GM12801 (cell line): ENCODE measurements around the gene PRSS1.

ENCODE experiments used
- TF ChIP-seq, protein P1 (sequence below): IDR thresholded peaks from one replicate; pipeline ENCODE4 v1.5.1; 2011; ENCODE audit warnings: control low read depth; ENCODE audit not compliant: insufficient read length; ENCODE audit errors: extremely low read depth

The PRSS1 gene

GRCh38 chr7:142776206-142776844, 27.1 kb downstream of the PRSS1 start:
- TF ChIP-seq, protein P1, sequence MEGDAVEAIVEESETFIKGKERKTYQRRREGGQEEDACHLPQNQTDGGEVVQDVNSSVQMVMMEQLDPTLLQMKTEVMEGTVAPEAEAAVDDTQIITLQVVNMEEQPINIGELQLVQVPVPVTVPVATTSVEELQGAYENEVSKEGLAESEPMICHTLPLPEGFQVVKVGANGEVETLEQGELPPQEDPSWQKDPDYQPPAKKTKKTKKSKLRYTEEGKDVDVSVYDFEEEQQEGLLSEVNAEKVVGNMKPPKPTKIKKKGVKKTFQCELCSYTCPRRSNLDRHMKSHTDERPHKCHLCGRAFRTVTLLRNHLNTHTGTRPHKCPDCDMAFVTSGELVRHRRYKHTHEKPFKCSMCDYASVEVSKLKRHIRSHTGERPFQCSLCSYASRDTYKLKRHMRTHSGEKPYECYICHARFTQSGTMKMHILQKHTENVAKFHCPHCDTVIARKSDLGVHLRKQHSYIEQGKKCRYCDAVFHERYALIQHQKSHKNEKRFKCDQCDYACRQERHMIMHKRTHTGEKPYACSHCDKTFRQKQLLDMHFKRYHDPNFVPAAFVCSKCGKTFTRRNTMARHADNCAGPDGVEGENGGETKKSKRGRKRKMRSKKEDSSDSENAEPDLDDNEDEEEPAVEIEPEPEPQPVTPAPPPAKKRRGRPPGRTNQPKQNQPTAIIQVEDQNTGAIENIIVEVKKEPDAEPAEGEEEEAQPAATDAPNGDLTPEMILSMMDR = no peak

GRCh38 chr7:142777318-142777717, 28.0 kb downstream of the PRSS1 start:
- TF ChIP-seq, protein P1 = no peak

- TF ChIP-seq, protein P1 = peak; percentile 88
Measured at GRCh38 chr7:142782922-142783900, 33.9 kb downstream of the PRSS1 start.

DNA sequence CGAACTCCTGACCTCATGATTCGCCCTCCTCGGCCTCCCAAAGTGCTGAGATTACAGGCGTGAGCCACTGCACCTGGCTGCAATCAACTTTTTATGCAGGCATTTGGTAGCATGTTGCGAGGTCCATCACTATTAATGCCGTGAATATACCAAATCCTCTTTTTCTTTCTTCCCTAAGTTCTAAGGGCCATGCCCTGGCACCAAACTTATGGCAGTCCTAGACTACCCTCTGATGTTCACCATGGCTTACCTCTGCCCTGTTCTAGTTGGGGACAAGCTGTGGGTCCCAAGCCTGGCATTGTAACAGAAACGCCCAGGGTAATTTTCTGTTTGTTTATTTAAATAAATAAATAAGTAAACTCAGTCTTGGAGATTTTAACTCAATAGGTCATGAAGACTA, 34.8 kb downstream of the PRSS1 start:
- TF ChIP-seq, protein P1 = no peak

DNA sequence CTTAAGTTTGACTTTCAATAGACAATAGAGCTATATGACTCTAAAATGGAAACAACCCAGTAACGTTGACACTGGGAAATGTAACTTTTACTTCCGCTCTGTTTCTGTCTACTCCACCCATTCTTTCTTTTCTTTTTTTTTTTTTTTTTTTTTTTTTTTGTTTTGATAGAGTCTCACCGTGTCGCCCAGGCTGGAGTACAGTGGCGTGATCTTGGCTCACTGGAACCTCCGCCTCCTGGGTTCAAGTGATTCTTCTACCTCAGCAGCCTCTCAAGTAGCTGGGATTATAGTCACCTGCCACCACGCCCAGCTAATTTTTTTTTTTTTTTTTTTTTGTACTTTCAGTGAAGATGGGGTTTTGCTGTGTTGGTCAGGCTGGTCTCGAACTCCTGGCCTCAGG, 35.4 kb downstream of the PRSS1 start:
- TF ChIP-seq, protein P1 = no peak

DNA sequence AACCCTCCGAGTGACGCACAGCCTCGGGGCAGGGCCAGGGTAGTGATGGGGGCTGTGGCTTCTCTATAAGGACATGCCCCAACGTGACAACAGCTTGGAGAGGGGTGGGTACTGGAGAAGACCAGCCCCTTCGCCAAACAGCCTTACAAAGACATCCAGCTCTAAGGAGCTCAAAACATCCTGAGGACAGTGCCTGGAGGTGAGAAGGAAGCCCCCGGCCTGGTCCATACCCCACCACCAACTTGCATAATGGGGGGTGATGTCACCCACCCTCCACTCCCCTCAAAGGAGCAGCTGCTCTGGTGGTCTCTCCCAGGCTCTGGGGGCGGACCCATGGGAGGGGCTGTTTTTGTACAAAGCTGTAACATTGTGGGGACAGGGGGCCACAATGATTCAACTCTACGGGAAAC, 36.6 kb downstream of the PRSS1 start:
- TF ChIP-seq, protein P1 = no peak

- TF ChIP-seq, protein P1 = no peak
Measured at GRCh38 chr7:142787034-142787768, 37.9 kb downstream of the PRSS1 start.
